PC-9 (cell line): ENCODE measurements around the gene STK24.

Source experiments
- EZH2 ChIP-seq: fragments of 200-600 bp; sonication (generic); IDR thresholded peaks from 2 replicates; pipeline ENCODE4 v1.8.0; 2017; ENCODE audit warnings: antibody characterized with exemption, low read depth
- TF ChIP-seq, protein P1 (sequence below): fragments of 200-600 bp; sonication (generic); conservative IDR thresholded peaks from 2 replicates; pipeline ENCODE4 v1.6.1; 2017; ENCODE audit warnings: mixed run types, antibody characterized with exemption, mild to moderate bottlenecking, moderate library complexity

DNA sequence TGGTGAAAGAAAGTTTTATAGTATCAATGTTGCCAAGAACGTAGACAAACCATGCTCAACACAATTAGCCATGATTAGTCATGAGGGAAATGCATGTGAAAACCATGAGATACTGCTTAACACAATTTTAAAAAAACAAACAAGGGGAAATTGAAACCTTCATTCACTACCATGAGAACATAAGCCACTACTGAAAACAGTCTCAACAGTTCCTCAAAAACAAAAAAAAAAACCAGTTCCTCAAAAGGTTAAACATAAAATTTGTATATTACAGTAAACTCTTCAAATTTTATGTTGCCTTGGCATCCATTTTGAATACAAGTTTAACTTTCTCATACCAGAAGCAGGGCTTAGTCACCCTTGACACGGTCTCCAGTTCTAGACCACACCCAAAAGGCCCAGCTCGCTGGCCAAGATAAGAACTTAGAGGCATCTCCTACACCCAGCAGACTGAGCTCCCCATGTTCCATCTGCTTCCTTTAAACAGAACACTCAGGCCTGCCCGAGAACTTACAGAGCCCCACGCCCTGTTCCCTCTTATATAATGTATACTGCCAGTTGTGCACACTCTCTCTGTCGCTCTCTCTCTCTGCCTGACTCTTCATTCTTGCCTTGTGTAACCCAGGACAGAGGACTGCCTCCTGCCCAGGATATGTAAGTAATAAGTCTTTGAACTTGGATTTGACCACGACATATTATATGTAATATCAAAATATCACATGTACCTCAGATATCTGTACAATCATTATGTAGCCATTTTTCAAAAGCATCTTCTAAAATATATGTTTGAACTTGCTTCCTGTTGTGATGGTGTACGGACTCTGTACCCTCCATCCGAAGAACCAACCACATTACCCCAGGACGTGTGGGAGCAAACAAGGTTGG lies 67.4 kb downstream of the STK24 start:
- TF ChIP-seq, protein P1, sequence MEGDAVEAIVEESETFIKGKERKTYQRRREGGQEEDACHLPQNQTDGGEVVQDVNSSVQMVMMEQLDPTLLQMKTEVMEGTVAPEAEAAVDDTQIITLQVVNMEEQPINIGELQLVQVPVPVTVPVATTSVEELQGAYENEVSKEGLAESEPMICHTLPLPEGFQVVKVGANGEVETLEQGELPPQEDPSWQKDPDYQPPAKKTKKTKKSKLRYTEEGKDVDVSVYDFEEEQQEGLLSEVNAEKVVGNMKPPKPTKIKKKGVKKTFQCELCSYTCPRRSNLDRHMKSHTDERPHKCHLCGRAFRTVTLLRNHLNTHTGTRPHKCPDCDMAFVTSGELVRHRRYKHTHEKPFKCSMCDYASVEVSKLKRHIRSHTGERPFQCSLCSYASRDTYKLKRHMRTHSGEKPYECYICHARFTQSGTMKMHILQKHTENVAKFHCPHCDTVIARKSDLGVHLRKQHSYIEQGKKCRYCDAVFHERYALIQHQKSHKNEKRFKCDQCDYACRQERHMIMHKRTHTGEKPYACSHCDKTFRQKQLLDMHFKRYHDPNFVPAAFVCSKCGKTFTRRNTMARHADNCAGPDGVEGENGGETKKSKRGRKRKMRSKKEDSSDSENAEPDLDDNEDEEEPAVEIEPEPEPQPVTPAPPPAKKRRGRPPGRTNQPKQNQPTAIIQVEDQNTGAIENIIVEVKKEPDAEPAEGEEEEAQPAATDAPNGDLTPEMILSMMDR: no peak
- no peak for TF ChIP-seq EZH2
